ENCODE measurements around the gene KRAS.

- TF ChIP-seq, protein P1, sequence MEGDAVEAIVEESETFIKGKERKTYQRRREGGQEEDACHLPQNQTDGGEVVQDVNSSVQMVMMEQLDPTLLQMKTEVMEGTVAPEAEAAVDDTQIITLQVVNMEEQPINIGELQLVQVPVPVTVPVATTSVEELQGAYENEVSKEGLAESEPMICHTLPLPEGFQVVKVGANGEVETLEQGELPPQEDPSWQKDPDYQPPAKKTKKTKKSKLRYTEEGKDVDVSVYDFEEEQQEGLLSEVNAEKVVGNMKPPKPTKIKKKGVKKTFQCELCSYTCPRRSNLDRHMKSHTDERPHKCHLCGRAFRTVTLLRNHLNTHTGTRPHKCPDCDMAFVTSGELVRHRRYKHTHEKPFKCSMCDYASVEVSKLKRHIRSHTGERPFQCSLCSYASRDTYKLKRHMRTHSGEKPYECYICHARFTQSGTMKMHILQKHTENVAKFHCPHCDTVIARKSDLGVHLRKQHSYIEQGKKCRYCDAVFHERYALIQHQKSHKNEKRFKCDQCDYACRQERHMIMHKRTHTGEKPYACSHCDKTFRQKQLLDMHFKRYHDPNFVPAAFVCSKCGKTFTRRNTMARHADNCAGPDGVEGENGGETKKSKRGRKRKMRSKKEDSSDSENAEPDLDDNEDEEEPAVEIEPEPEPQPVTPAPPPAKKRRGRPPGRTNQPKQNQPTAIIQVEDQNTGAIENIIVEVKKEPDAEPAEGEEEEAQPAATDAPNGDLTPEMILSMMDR (IDR thresholded peaks at IDR 0.05): no peak
- TF ChIP-seq POLR2A (IDR thresholded peaks at IDR 0.05): no peak
Observed at GRCh38 chr12:25266497-25266896, 15.8 kb upstream of the KRAS start.

All from right lobe of liver (tissue), 4 donors.